Loucy (cell line): ENCODE results near the gene TWNK.
A peak's percentile ranks its signal among the peaks of the same experiment; 100 is the strongest.

Experiments used
- H2AFZ ChIP-seq: fragments of 200-600 bp; sonication (generic); 2 replicates; pipeline ENCODE4 v1.6.0; 2016; ENCODE audit warnings: antibody characterized with exemption, mild to moderate bottlenecking, low read length, moderate library complexity
- H3F3A ChIP-seq: fragments of 200-600 bp; 2 replicates; pipeline ENCODE4 v1.6.0; 2016; ENCODE audit warnings: antibody characterized with exemption, low read depth, mild to moderate bottlenecking
- H3K27me3 ChIP-seq: fragments of 200-600 bp; sonication (generic); 2 replicates; pipeline ENCODE4 v1.6.1; 2014; ENCODE audit warnings: low read length, mild to moderate bottlenecking; ENCODE audit not compliant: insufficient read depth, poor library complexity, severe bottlenecking
- H3K36me3 ChIP-seq: fragments of 200-600 bp; sonication (generic); 2 replicates; pipeline ENCODE4 v1.6.1; 2016; ENCODE audit warnings: low read length; ENCODE audit not compliant: insufficient read depth
- H3K4me1 ChIP-seq: fragments of 200-600 bp; sonication (generic); 2 replicates; pipeline ENCODE4 v1.5.1; 2014; ENCODE audit warnings: low read length, mild to moderate bottlenecking; ENCODE audit not compliant: insufficient read depth, poor library complexity, severe bottlenecking
- H3K4me2 ChIP-seq: fragments of 200-600 bp; sonication (generic); 2 replicates; pipeline ENCODE4 v1.6.0; 2014; ENCODE audit warnings: antibody characterized with exemption, low read length, low read depth, mild to moderate bottlenecking; ENCODE audit not compliant: poor library complexity, severe bottlenecking
- H3K4me3 ChIP-seq: fragments of 200-600 bp; sonication (generic); 2 replicates; pipeline ENCODE4 v1.5.1; 2014; ENCODE audit warnings: low read length, mild to moderate bottlenecking, mixed read lengths; ENCODE audit not compliant: poor library complexity, severe bottlenecking
- H3K79me2 ChIP-seq: fragments of 200-600 bp; sonication (generic); 2 replicates; pipeline ENCODE4 v1.6.1; 2014; ENCODE audit warnings: low read length; ENCODE audit not compliant: insufficient read depth
- H3K9ac ChIP-seq: fragments of 200-600 bp; sonication (generic); 2 replicates; pipeline ENCODE4 v1.6.0; 2014; ENCODE audit warnings: mild to moderate bottlenecking, low read depth, low read length, moderate library complexity; ENCODE audit not compliant: poor library complexity, severe bottlenecking
- H3K9me2 ChIP-seq: fragments of 200-600 bp; sonication (generic); replicated peaks from 2 replicates; pipeline ENCODE4 v1.6.1; 2016; ENCODE audit warnings: low read depth, low read length, mixed read lengths
- H3K9me3 ChIP-seq: fragments of 200-600 bp; sonication (generic); 2 replicates; pipeline ENCODE4 v1.6.1; 2014; ENCODE audit warnings: mild to moderate bottlenecking, antibody characterized with exemption, low read length, low read depth; ENCODE audit not compliant: insufficient read depth
- H4K20me1 ChIP-seq: fragments of 200-600 bp; sonication (generic); 2 replicates; pipeline ENCODE4 v1.6.0; 2014; ENCODE audit warnings: antibody characterized with exemption, low read length, mild to moderate bottlenecking; ENCODE audit not compliant: insufficient read depth, poor library complexity, severe bottlenecking
- CTCF ChIP-seq: fragments of 200-600 bp; sonication (generic); conservative IDR thresholded peaks from 2 replicates; pipeline ENCODE4 v1.5.1; 2014; ENCODE audit warnings: mild to moderate bottlenecking, antibody characterized with exemption, low read length
- EZH2phosphoT487 ChIP-seq: fragments of 200-600 bp; IDR thresholded peaks from 2 replicates; pipeline ENCODE4 v1.6.1; 2018; ENCODE audit warnings: antibody characterized with exemption, mild to moderate bottlenecking, moderate library complexity, borderline replicate concordance

TWNK gene

GRCh38 chr10:101014230-101014884 is 27.0 kb downstream of the TWNK start:
- Histone ChIP-seq H3K4me2 (peak overlapping the region; percentile 53), H3K4me3 (no peak overlapping the region), H3K9me3 (no peaks in the 10 kb centered on the region), H3K79me2 (no peaks in the 10 kb centered on the region), H3K4me1 (no peaks in the 10 kb centered on the region), H3F3A (no peaks in the 10 kb centered on the region), H2AFZ (peak overlapping the region; percentile 63; the same call in 1 of the 2 replicates), H3K9ac (no peak overlapping the region), H3K27me3 (no peaks in the 10 kb centered on the region), H4K20me1 (no peaks in the 10 kb centered on the region), H3K36me3 (no peaks in the 10 kb centered on the region), H3K9me2 (no peaks in the 10 kb centered on the region)
- TF ChIP-seq CTCF: peak; percentile 89
- TF ChIP-seq EZH2phosphoT487: no peak

GRCh38 chr10:101014966-101015581 is 27.7 kb downstream of the TWNK start:
- H3K27me3 ChIP-seq: no peaks in the 10 kb centered on the region
- no peaks in the 10 kb centered on the region for H3K9me2 ChIP-seq
- no peaks in the 10 kb centered on the region for H3F3A ChIP-seq
- H2AFZ ChIP-seq: no peak overlapping the region
- H3K9ac ChIP-seq: no peak overlapping the region
- H3K36me3 ChIP-seq: no peaks in the 10 kb centered on the region
- H3K9me3 ChIP-seq: no peaks in the 10 kb centered on the region
- TF ChIP-seq EZH2phosphoT487: no peak
- TF ChIP-seq CTCF: no peak
- H3K79me2 ChIP-seq: no peaks in the 10 kb centered on the region
- H4K20me1 ChIP-seq: no peaks in the 10 kb centered on the region
- H3K4me1 ChIP-seq: no peaks in the 10 kb centered on the region
- no peak overlapping the region for H3K4me3 ChIP-seq
- H3K4me2 ChIP-seq: no peak overlapping the region

- Histone ChIP-seq H3F3A (no peaks in the 10 kb centered on the region; the same call in 1 of the 2 replicates), H3K36me3 (no peaks in the 10 kb centered on the region), H3K27me3 (no peaks in the 10 kb centered on the region), H3K79me2 (no peaks in the 10 kb centered on the region), H3K9ac (no peak overlapping the region), H3K4me2 (no peak overlapping the region), H3K9me3 (no peaks in the 10 kb centered on the region), H4K20me1 (no peaks in the 10 kb centered on the region), H3K4me3 (no peak overlapping the region), H3K9me2 (no peaks in the 10 kb centered on the region), H2AFZ (no peak overlapping the region), H3K4me1 (no peaks in the 10 kb centered on the region)
- TF ChIP-seq CTCF (no peak), EZH2phosphoT487 (no peak)
These were observed 28.2 kb downstream of the TWNK start for GRCh38 chr10:101015582-101015973.
